Colonic mucosa (tissue), 4 donors: ENCODE measurements around the gene CHCHD3. TPM values are rescaled to one million over a fixed set of nuclear protein-coding genes. Genes with fewer than 3 reads are reported as not detected.
"Not testable (repeated sequence)": the region's sequence is repeated elsewhere in the genome, so short reads cannot be mapped to it uniquely, and the experiment has no call there.

Experiments
- DNase-seq: peaks from one replicate; pipeline ENCODE4 v3.0.0-alpha.2; 2020
- H3K27ac ChIP-seq: fragments of 200-600 bp; one replicate; pipeline ENCODE4 v1.8.0; 2021
- H3K27me3 ChIP-seq: fragments of 200-600 bp; one replicate; pipeline ENCODE4 v1.8.0; 2021
- H3K36me3 ChIP-seq: fragments of 200-600 bp; one replicate; pipeline ENCODE4 v1.8.0; 2021
- H3K4me1 ChIP-seq: fragments of 200-600 bp; one replicate; pipeline ENCODE4 v1.8.0; 2021; ENCODE audit warnings: mild to moderate bottlenecking
- H3K4me3 ChIP-seq: fragments of 200-600 bp; one replicate; pipeline ENCODE4 v1.8.0; 2021
- H3K9ac ChIP-seq, 2 donors: one replicate each; pipeline ENCODE4 v1.7.0; 2013; ENCODE audit warnings: control low read depth in 2 of 2, low read depth in 2 of 2, low read length in 2 of 2
- H3K9me3 ChIP-seq: fragments of 200-600 bp; one replicate; pipeline ENCODE4 v1.8.0; 2021
- CTCF ChIP-seq: fragments of 200-600 bp; IDR thresholded peaks from one replicate; pipeline ENCODE4 v1.8.0; 2022; ENCODE audit warnings: antibody characterized with exemption, mild to moderate bottlenecking
- intact Hi-C: fragments of 100-400 bp; cut with DNase I; formaldehyde crosslinking; loops from one replicate; pipeline ENCODE4 v1.14.1; 2022
- total RNA-seq, 2 donors: library from RNA; stranded (reverse); fragmentation: NEBNext Ultra II Directional in 1 of 2; extraction: Animal tissue kit (Norgen Biotek cat#: 25700) in 1 of 2; gene quantifications; one replicate each; pipeline ENCODE4 v1.2.1, GENCODE V29; 2021
- donor health status: healthy.
- donor health status: DM: no; HTN: no; CAD: no.
- donor health status: DM: no; HTN: no; CAD: no.

The CHCHD3 gene
- total RNA-seq, 2 donors from 2014 or later = 81.5 to 112 TPM

GRCh38 chr7:132980402-132980801, 101.5 kb downstream of the CHCHD3 start:
- no peak for TF ChIP-seq CTCF
- Histone ChIP-seq H3K9ac (no peak overlapping the region), H3K4me1 (no peaks in the 10 kb centered on the region), H3K4me3 (no peak overlapping the region), H3K9me3 (no peaks in the 10 kb centered on the region), H3K36me3 (no peaks in the 10 kb centered on the region), H3K27ac (no peak overlapping the region), H3K27me3 (no peaks in the 10 kb centered on the region)
- intact Hi-C loops = no loop called here
- no peak for DNase-seq

GRCh38 chr7:132979524-132979923, 102.4 kb downstream of the CHCHD3 start:
- TF ChIP-seq CTCF = no peak
- Histone ChIP-seq H3K9ac (no peak overlapping the region), H3K4me1 (no peaks in the 10 kb centered on the region), H3K36me3 (no peaks in the 10 kb centered on the region), H3K27me3 (no peaks in the 10 kb centered on the region), H3K9me3 (no peaks in the 10 kb centered on the region), H3K4me3 (no peak overlapping the region), H3K27ac (no peak overlapping the region)
- no peak for DNase-seq
- intact Hi-C loops = no loop called here

GRCh38 chr7:132977234-132977633, 104.7 kb downstream of the CHCHD3 start:
- no peaks in the 10 kb centered on the region for H3K36me3 ChIP-seq

GRCh38 chr7:132972745-132973144, 109.1 kb downstream of the CHCHD3 start:
- no peaks in the 10 kb centered on the region for H3K36me3 ChIP-seq
- no peak for DNase-seq
- no peak overlapping the region for H3K4me3 ChIP-seq
- H3K27ac ChIP-seq = no peak overlapping the region
- H3K27me3 ChIP-seq = no peaks in the 10 kb centered on the region
- no peak for TF ChIP-seq CTCF
- H3K4me1 ChIP-seq = no peaks in the 10 kb centered on the region
- H3K9me3 ChIP-seq = no peaks in the 10 kb centered on the region
- no peak overlapping the region for H3K9ac ChIP-seq
- intact Hi-C loops = no loop called here

More at GRCh38 chr7:132977234-132977633, 104.7 kb downstream of the CHCHD3 start:
- TF ChIP-seq CTCF = no peak
- Histone ChIP-seq H3K9me3 (no peaks in the 10 kb centered on the region), H3K27ac (no peak overlapping the region), H3K4me3 (no peak overlapping the region), H3K4me1 (no peaks in the 10 kb centered on the region), H3K9ac (no peak overlapping the region), H3K27me3 (no peaks in the 10 kb centered on the region)
- no peak for DNase-seq
- intact Hi-C loops = no loop called here

- Histone ChIP-seq H3K27ac (no peak overlapping the region), H3K4me3 (no peak overlapping the region), H3K27me3 (no peaks in the 10 kb centered on the region), H3K9me3 (no peaks in the 10 kb centered on the region), H3K4me1 (no peaks in the 10 kb centered on the region), H3K9ac (no peak overlapping the region), H3K36me3 (no peaks in the 10 kb centered on the region)
- no peak for TF ChIP-seq CTCF
- DNase-seq = no peak
- intact Hi-C loops = no loop called here
Observed at GRCh38 chr7:132970257-132970656, 111.6 kb downstream of the CHCHD3 start.

GRCh38 chr7:132969520-132969919, 112.4 kb downstream of the CHCHD3 start:
- no peaks in the 10 kb centered on the region for H3K4me1 ChIP-seq
- DNase-seq = no peak
- H3K36me3 ChIP-seq = no peaks in the 10 kb centered on the region
- H3K4me3 ChIP-seq = no peak overlapping the region
- no peak overlapping the region for H3K27ac ChIP-seq
- intact Hi-C loops = no loop called here
- H3K27me3 ChIP-seq = no peaks in the 10 kb centered on the region
- H3K9ac ChIP-seq = no peak overlapping the region
- no peak for TF ChIP-seq CTCF
- H3K9me3 ChIP-seq = no peaks in the 10 kb centered on the region

GRCh38 chr7:132967470-132967848, 114.4 kb downstream of the CHCHD3 start:
- H3K4me1 ChIP-seq, H3K9ac ChIP-seq, H3K36me3 ChIP-seq, intact Hi-C loops, H3K27ac ChIP-seq, H3K4me3 ChIP-seq, DNase-seq, H3K9me3 ChIP-seq, H3K27me3 ChIP-seq: not testable (repeated sequence)
